HEK293 (cell line): ENCODE measurements around the gene RIPOR1.
A peak's percentile ranks its signal among the peaks of the same experiment; 100 is the strongest.

ENCODE experiments used
- CTCF ChIA-PET: fragments of 350-600 bp; formaldehyde crosslinking; extraction: SDS; loops from one replicate; lab custom pipeline; 2021; ENCODE audit warnings: antibody characterized with exemption; lab: Yijun Ruan, JAX
- POLR2A ChIA-PET: fragments of 300-600 bp; formaldehyde crosslinking; extraction: SDS; loops from one replicate; lab custom pipeline; 2020; ENCODE audit warnings: antibody characterized with exemption, inconsistent platforms; lab: Yijun Ruan, JAX
- H3K27ac ChIP-seq: fragments of 200-500 bp; sonication (Bioruptor generic); 2 replicates; pipeline ENCODE4 v1.5.1; 2014; ENCODE audit warnings: low read depth, low read length, control low read depth, inconsistent platforms; ENCODE audit errors: extremely low read depth
- H3K36me3 ChIP-seq, 2 experiments: fragments of 200-500 bp in 1 of 2; sonication (Bioruptor generic) in 1 of 2; 1 replicate in 1 of 2; 2 replicates in 1 of 2; pipeline ENCODE4 v1.5.1; 2014 to 2017; ENCODE audit warnings: inconsistent platforms in 2 of 2, low read length in 2 of 2; ENCODE audit not compliant: control insufficient read depth in 2 of 2, insufficient read depth in 1 of 2
- H3K4me1 ChIP-seq: fragments of 200-500 bp; sonication (Bioruptor generic); 2 replicates; pipeline ENCODE4 v1.5.1; 2014; ENCODE audit warnings: mild to moderate bottlenecking, low read length, inconsistent platforms; ENCODE audit not compliant: control insufficient read depth, insufficient read depth
- H3K4me3 ChIP-seq: 2 replicates; pipeline ENCODE4 v1.5.1; 2011; ENCODE audit warnings: low read depth, mild to moderate bottlenecking, control low read depth, low read length, moderate library complexity
- H3K9me3 ChIP-seq: fragments of 200-500 bp; sonication (Bioruptor generic); 2 replicates; pipeline ENCODE4 v1.5.1; 2014; ENCODE audit warnings: low read depth, low read length, inconsistent platforms; ENCODE audit not compliant: control insufficient read depth, insufficient read depth
- AEBP2 ChIP-seq: fragments of 450-650 bp; formaldehyde crosslinking; IDR thresholded peaks from 2 replicates; pipeline ENCODE4 v1.5.1; 2016; ENCODE audit warnings: missing biosample characterization, missing genetic modification characterization, borderline replicate concordance
- BCL6B ChIP-seq: fragments of 450-650 bp; formaldehyde crosslinking; IDR thresholded peaks from 2 replicates; pipeline ENCODE4 v1.5.1; 2017; ENCODE audit warnings: missing biosample characterization, missing genetic modification characterization
- GLI2 ChIP-seq: fragments of 450-650 bp; formaldehyde crosslinking; IDR thresholded peaks from 2 replicates; pipeline ENCODE4; 2017; ENCODE audit warnings: missing biosample characterization, missing genetic modification characterization, low read depth, borderline replicate concordance
- GLI4 ChIP-seq: fragments of 450-650 bp; formaldehyde crosslinking; IDR thresholded peaks from 2 replicates; pipeline ENCODE4 v1.5.1; 2016; ENCODE audit warnings: missing biosample characterization, missing genetic modification characterization
- INSM2 ChIP-seq: fragments of 450-650 bp; formaldehyde crosslinking; IDR thresholded peaks from 2 replicates; pipeline ENCODE4 v1.5.1; 2016; ENCODE audit warnings: missing biosample characterization, missing genetic modification characterization
- SP2 ChIP-seq: fragments of 450-650 bp; formaldehyde crosslinking; IDR thresholded peaks from 2 replicates; pipeline ENCODE4 v1.5.1; 2016; ENCODE audit warnings: missing biosample characterization, missing genetic modification characterization
- SP3 ChIP-seq: fragments of 450-650 bp; formaldehyde crosslinking; IDR thresholded peaks from 2 replicates; pipeline ENCODE4 v1.5.1; 2016; ENCODE audit warnings: missing biosample characterization, missing genetic modification characterization
- ZEB2 ChIP-seq: fragments of 450-650 bp; formaldehyde crosslinking; IDR thresholded peaks from 2 replicates; pipeline ENCODE4 v1.5.1; 2016; ENCODE audit warnings: missing biosample characterization, missing genetic modification characterization
- ZNF10 ChIP-seq: fragments of 450-650 bp; formaldehyde crosslinking; IDR thresholded peaks from 2 replicates; pipeline ENCODE4 v1.5.1; 2017; ENCODE audit warnings: missing biosample characterization, missing genetic modification characterization
- ZNF169 ChIP-seq: fragments of 450-650 bp; formaldehyde crosslinking; IDR thresholded peaks from 2 replicates; pipeline ENCODE4 v1.5.1; 2016; ENCODE audit warnings: missing biosample characterization, missing genetic modification characterization
- ZNF19 ChIP-seq: fragments of 450-650 bp; formaldehyde crosslinking; IDR thresholded peaks from 2 replicates; pipeline ENCODE4; 2016; ENCODE audit warnings: missing biosample characterization, missing genetic modification characterization, low read depth
- ZNF239 ChIP-seq: fragments of 450-650 bp; formaldehyde crosslinking; IDR thresholded peaks from 2 replicates; pipeline ENCODE4 v1.5.1; 2016; ENCODE audit warnings: missing biosample characterization, missing genetic modification characterization
- ZNF302 ChIP-seq: fragments of 450-650 bp; formaldehyde crosslinking; IDR thresholded peaks from 2 replicates; pipeline ENCODE4 v1.5.1; 2016; ENCODE audit warnings: missing biosample characterization, missing genetic modification characterization, low read depth
- ZNF335 ChIP-seq: fragments of 450-650 bp; formaldehyde crosslinking; conservative IDR thresholded peaks from 2 replicates; pipeline ENCODE4 v1.5.1; 2016; ENCODE audit warnings: missing biosample characterization, missing genetic modification characterization
- ZNF391 ChIP-seq: fragments of 450-650 bp; formaldehyde crosslinking; IDR thresholded peaks from 2 replicates; pipeline ENCODE4 v1.5.1; 2016; ENCODE audit warnings: low read depth, missing biosample characterization, missing genetic modification characterization, borderline replicate concordance
- ZNF394 ChIP-seq: fragments of 450-650 bp; formaldehyde crosslinking; IDR thresholded peaks from 2 replicates; pipeline ENCODE4 v1.5.1; 2016; ENCODE audit warnings: missing biosample characterization, missing genetic modification characterization, mild to moderate bottlenecking, moderate library complexity, borderline replicate concordance
- ZNF416 ChIP-seq: fragments of 450-650 bp; formaldehyde crosslinking; IDR thresholded peaks from 2 replicates; pipeline ENCODE4 v1.5.1; 2016; ENCODE audit warnings: missing biosample characterization, missing genetic modification characterization
- ZNF433 ChIP-seq: fragments of 450-650 bp; formaldehyde crosslinking; IDR thresholded peaks from 2 replicates; pipeline ENCODE4 v1.5.1; 2016; ENCODE audit warnings: missing biosample characterization, missing genetic modification characterization, low read depth
- ZNF501 ChIP-seq: fragments of 450-650 bp; formaldehyde crosslinking; IDR thresholded peaks from 2 replicates; pipeline ENCODE4 v1.5.1; 2016; ENCODE audit warnings: missing biosample characterization, missing genetic modification characterization
- ZNF510 ChIP-seq: fragments of 450-650 bp; formaldehyde crosslinking; IDR thresholded peaks from 2 replicates; pipeline ENCODE4 v1.5.1; 2018; ENCODE audit warnings: mild to moderate bottlenecking, missing genetic modification characterization, missing biosample characterization; ENCODE audit not compliant: insufficient replicate concordance
- ZNF514 ChIP-seq: fragments of 450-650 bp; formaldehyde crosslinking; IDR thresholded peaks from 2 replicates; pipeline ENCODE4 v1.5.1; 2016; ENCODE audit warnings: missing biosample characterization, missing genetic modification characterization
- ZNF521 ChIP-seq: fragments of 450-650 bp; formaldehyde crosslinking; IDR thresholded peaks from 2 replicates; pipeline ENCODE4 v1.5.1; 2017; ENCODE audit warnings: missing biosample characterization, mild to moderate bottlenecking, missing genetic modification characterization
- ZNF529 ChIP-seq: fragments of 450-650 bp; formaldehyde crosslinking; IDR thresholded peaks from 2 replicates; pipeline ENCODE4 v1.5.1; 2017; ENCODE audit warnings: missing genetic modification characterization, missing biosample characterization; ENCODE audit not compliant: insufficient replicate concordance
- ZNF549 ChIP-seq: fragments of 450-650 bp; IDR thresholded peaks from 2 replicates; pipeline ENCODE4 v1.5.1; 2018; ENCODE audit warnings: missing biosample characterization, missing genetic modification characterization, mild to moderate bottlenecking, inconsistent platforms, moderate library complexity
- ZNF596 ChIP-seq: fragments of 450-650 bp; IDR thresholded peaks from 2 replicates; pipeline ENCODE4 v1.5.0; 2018; ENCODE audit warnings: missing biosample characterization, mild to moderate bottlenecking, missing genetic modification characterization, moderate library complexity
- ZNF629 ChIP-seq: fragments of 450-650 bp; formaldehyde crosslinking; IDR thresholded peaks from 2 replicates; pipeline ENCODE4 v1.5.1; 2017; ENCODE audit warnings: missing biosample characterization, missing genetic modification characterization
- ZNF701 ChIP-seq: fragments of 450-650 bp; formaldehyde crosslinking; IDR thresholded peaks from 2 replicates; pipeline ENCODE4 v1.5.1; 2016; ENCODE audit warnings: missing biosample characterization, missing genetic modification characterization
- ZNF776 ChIP-seq: fragments of 450-650 bp; formaldehyde crosslinking; IDR thresholded peaks from 2 replicates; pipeline ENCODE4 v1.5.0; 2017; ENCODE audit warnings: missing biosample characterization, missing genetic modification characterization, borderline replicate concordance
- ZNF785 ChIP-seq: fragments of 450-650 bp; formaldehyde crosslinking; IDR thresholded peaks from 2 replicates; pipeline ENCODE4 v1.5.1; 2016; ENCODE audit warnings: missing biosample characterization, missing genetic modification characterization
- ZNF830 ChIP-seq: fragments of 450-650 bp; IDR thresholded peaks from 2 replicates; pipeline ENCODE4 v1.5.0; 2018; ENCODE audit warnings: missing biosample characterization, missing genetic modification characterization, low read depth, mild to moderate bottlenecking, moderate library complexity
- TF ChIP-seq, protein P1 (sequence below): fragments of 450-650 bp; formaldehyde crosslinking; optimal IDR thresholded peaks from 2 replicates; pipeline ENCODE3; 2016; ENCODE audit warnings: missing biosample characterization, mild to moderate bottlenecking, missing genetic modification characterization

RIPOR1 gene

GRCh38 chr16:67561501-67561823 lies 32.8 kb downstream of the RIPOR1 start:
- Histone ChIP-seq H3K9me3 (no peaks in the 10 kb centered on the region), H3K4me1 (peaks cover 9% of the 10 kb centered on the region; the same call in 1 of the 2 replicates), H3K27ac (peak overlapping the region; percentile 100), H3K36me3 (no peaks in the 10 kb centered on the region), H3K4me3 (peak overlapping the region; percentile 51)
- ChIA-PET POLR2A (interaction anchor here (0.5 to 2.7 kb wide), 17 partner anchors 8 to 374 kb away, joined by 3 to 31 read pairs (median 6); partner anchors contain the start of genes ACD, ATP6V0D1, CARMIL2 and PARD6A), CTCF (interaction anchor here (1.0 to 3.0 kb wide), 7 partner anchors 10 to 106 kb away, joined by 3 to 21 read pairs (median 8); partner anchors contain the start of gene CARMIL2)
- TF ChIP-seq ZNF10 (tag by site-specific recombination): no peak
- no peak for TF ChIP-seq ZNF701 (tag by site-specific recombination)
- TF ChIP-seq ZNF549: no peak
- TF ChIP-seq ZNF830: no peak
- TF ChIP-seq ZNF239 (tag by site-specific recombination): no peak
- no peak for TF ChIP-seq ZNF521 (tag by site-specific recombination)
- TF ChIP-seq ZNF169: no peak
- TF ChIP-seq ZNF335 (tag by site-specific recombination): no peak
- no peak for TF ChIP-seq GLI4 (tag by site-specific recombination)
- no peak for TF ChIP-seq SP3 (tag by site-specific recombination)
- no peak for TF ChIP-seq ZNF302 (tag by site-specific recombination)
- no peak for TF ChIP-seq SP2 (tag by site-specific recombination)
- no peak for TF ChIP-seq ZNF529
- TF ChIP-seq ZNF391 (tag by site-specific recombination): no peak
- no peak for TF ChIP-seq INSM2
- no peak for TF ChIP-seq ZNF433 (tag by site-specific recombination)
- TF ChIP-seq ZNF416 (tag by site-specific recombination): no peak
- TF ChIP-seq ZNF501 (tag by site-specific recombination): no peak
- no peak for TF ChIP-seq ZNF510
- TF ChIP-seq GLI2: no peak

DNA sequence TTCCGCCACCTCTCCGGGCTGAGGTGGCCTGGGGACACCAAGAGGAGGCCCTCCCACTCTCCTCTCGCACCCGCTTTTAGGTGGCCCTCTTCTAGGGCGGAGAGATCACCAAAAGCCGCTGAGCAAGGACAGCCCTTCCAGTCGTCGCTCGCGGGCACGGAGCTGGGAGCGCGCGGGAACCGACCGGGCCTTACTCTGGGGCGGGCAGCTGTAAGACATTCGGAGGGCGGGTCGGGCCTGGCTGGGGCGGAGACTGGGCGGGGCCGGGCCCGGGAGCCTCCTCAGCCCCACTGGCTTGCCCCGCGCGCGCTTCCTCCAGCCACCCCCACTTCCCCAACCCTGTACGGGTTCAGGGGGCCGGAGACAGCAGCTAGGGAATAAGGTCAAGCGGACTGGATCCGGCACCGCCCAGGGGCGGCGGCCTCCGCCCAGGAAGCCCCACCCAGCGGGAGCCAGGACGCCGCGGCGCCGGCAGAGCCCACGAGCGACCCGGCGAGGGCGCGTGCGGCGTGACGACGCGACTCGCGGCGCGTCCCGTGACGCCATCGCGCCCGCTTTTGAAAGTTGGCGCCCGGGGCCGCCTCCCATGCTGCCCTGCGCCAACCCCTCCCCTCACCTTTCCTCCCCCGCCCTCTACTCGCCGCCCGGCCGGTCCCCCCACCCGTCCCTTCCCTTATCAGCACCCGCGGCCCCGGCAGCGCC lies 33.3 kb downstream of the RIPOR1 start:
- peaks cover 9% of the 10 kb centered on the region; the same call in 1 of the 2 replicates for H3K4me1 ChIP-seq
- POLR2A ChIA-PET: interaction anchor here (0.5 to 2.7 kb wide), 24 partner anchors 9 to 373 kb away, joined by 3 to 31 read pairs (median 6); partner anchors contain the start of genes ACD, ATP6V0D1, CARMIL2 and GFOD2
- TF ChIP-seq ZNF596 (tag by site-specific recombination) (peak; percentile 16; the same call in 1 of the 2 replicates), ZNF19 (tag by site-specific recombination) (no peak), ZNF785 (tag by site-specific recombination) (0 out of 2 replicates have a peak, but pooled peaks have one; percentile 84), ZNF629 (peak; percentile 57; the same call in 1 of the 2 replicates), ZNF514 (tag by site-specific recombination) (no peak), AEBP2 (tag by site-specific recombination) (no peak), ZNF302 (tag by site-specific recombination) (no peak), BCL6B (no peak), ZNF394 (tag by site-specific recombination) (no peak), ZNF776 (tag by site-specific recombination) (no peak), ZEB2 (peak; percentile 73; the same call in 1 of the 2 replicates)
- TF ChIP-seq, protein P1, sequence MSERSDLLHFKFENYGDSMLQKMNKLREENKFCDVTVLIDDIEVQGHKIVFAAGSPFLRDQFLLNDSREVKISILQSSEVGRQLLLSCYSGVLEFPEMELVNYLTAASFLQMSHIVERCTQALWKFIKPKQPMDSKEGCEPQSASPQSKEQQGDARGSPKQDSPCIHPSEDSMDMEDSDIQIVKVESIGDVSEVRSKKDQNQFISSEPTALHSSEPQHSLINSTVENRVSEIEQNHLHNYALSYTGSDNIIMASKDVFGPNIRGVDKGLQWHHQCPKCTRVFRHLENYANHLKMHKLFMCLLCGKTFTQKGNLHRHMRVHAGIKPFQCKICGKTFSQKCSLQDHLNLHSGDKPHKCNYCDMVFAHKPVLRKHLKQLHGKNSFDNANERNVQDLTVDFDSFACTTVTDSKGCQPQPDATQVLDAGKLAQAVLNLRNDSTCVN: peak; percentile 85

More for the DNA sequence above, 33.3 kb downstream of the RIPOR1 start:
- no peaks in the 10 kb centered on the region for H3K36me3 ChIP-seq
- H3K4me3 ChIP-seq: peak overlapping the region; percentile 98
- H3K27ac ChIP-seq: peak overlapping the region; percentile 100
- CTCF ChIA-PET: interaction anchor here (0.6 to 3.0 kb wide), 12 partner anchors 10 to 1996 kb away, joined by 3 to 21 read pairs (median 5); partner anchors contain the start of gene CARMIL2
- no peaks in the 10 kb centered on the region for H3K9me3 ChIP-seq
